Activated CD4-positive, alpha-beta T cell treated with anti-CD3 and anti-CD28 coated beads, Interleukin-2, amount 50 U/mL, for 48 hours (primary cell): Measurements from ENCODE around the gene HEATR1.

ENCODE experiments used
- DNase-seq, 2 experiments: peaks; one replicate each; pipeline ENCODE4 v3.0.0-alpha.2; 2020

Gene HEATR1

GRCh38 chr1:236540813-236541465, 63.4 kb downstream of the HEATR1 start:
- DNase-seq: no peak

- DNase-seq: no peak
Measured at GRCh38 chr1:236536540-236536939, 67.8 kb downstream of the HEATR1 start.

- DNase-seq: no peak
Measured at GRCh38 chr1:236535662-236536161, 68.6 kb downstream of the HEATR1 start.

DNA sequence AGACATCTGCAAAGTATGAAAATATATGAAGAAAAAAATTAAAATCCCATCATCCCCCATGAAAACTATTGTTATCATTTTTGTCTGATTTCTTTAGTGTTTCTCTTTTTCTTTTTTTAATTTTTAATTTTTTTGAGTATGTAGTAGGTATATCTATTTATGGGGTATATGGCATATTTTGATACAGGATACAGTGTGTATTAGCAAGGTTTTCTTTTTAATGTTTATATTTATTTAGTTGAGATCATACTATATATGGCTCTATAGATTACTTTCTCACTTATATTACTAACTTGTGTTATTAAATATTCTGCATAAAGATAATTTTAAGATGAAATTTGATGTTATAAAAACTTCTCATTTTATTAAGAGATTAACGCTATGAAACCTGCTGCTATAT, 69.1 kb downstream of the HEATR1 start:
- DNase-seq: no peak

DNA sequence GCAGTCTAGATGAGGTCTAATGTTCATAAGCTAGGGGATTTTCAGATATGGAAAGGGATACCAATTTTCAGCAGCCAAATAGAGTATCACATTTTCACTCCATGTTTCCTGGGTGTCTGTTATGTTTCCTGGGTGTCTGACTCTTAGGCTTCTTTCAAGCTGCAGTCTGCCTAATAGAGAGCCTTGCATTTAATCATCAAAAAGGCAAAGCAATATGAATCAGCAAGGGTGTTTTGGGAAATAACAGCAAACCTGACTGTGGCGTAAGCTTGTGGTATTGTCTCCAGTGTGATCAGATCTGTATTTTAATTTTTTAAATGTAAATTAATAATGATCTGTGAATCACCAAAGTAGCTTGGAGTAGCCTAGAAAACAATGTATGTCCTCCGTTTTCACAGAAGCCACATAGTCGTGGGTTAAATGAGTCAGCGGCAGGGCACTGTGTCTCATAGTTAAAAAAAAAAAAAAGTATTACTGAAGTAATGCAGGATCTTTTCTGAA, 70.1 kb downstream of the HEATR1 start:
- DNase-seq: peak; percentile 34 to 55

GRCh38 chr1:236532850-236533249, 71.5 kb downstream of the HEATR1 start:
- no peak for DNase-seq

DNA sequence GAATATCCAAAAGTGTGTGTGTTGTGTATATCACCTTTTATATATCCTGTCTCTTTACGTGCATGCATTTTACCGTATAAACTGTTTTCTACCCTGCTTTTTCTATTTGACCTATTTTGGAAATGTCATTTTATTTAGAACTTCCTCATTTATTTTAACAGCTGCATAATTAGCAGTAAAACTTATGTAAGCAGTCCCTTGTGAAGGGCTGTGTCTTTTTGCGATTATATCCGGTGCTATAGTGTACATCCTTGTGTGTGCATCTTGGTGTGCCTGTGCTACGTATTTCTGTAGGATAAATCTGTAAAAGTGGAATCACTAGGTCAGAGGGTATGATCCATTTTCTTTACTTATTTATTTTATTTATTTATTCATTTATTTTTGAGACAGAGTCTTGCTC, 73.4 kb downstream of the HEATR1 start:
- DNase-seq: no peak

DNA sequence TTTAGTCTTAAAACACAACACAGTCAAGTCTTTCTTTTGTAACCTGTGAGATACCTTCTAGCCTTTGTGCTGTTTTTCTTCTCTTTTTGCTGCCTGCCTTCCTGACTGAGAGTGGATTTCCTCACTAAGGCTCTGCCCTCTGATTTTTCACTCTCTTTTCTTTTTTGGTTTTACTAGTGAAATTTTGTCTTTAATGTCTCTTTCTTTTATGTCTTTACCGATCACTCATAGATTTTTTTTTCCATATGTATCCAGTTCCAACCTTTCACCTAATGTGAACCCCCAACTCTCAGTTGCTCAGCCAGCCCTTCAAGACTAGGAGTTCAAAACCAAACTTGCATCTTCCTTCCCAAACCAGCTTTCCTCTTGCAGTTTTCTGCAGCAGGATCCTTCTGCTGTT, 74.0 kb downstream of the HEATR1 start:
- no peak for DNase-seq

GRCh38 chr1:236526079-236526478, 78.2 kb downstream of the HEATR1 start:
- no peak for DNase-seq

DNA sequence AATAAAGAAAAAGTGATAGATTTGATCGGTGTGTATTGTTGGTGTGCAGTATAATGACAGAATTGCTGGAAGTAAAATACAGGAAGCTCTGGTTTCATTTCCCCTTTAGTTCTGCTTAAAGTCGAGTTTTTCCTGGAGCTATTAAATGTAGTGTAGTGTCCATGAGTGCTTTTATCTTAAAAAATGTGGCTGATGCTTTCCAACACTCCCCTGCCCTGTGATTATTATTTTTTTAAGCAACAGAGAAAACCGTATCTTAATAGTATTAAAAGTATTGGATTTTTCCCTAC, 79.5 kb downstream of the HEATR1 start:
- no peak for DNase-seq

GRCh38 chr1:236524142-236524894, 80.0 kb downstream of the HEATR1 start:
- DNase-seq: peak; percentile 51 to 58

DNA sequence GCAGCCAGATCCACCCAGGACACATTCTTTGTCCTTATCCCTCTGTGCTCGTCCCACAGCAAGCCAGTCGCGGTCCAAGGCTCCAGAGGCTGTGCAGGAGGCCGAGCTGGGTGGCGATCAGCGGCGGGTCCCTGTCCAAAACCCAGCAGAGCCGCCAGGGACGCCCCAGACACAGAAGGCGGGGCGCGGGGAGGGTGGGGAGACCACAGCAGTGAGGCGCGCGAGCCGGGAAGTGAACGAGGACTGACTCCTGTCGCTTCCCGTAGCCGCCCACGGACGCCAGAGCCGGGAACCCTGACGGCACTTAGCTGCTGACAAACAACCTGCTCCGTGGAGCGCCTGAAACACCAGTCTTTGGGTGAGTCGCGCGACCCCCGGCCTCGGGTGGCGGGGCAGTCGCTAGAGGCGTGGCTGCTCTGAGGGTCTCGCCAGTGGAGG, 80.6 kb downstream of the HEATR1 start, which contains the start of gene LGALS8:
TSS of gene LGALS8 (plus strand) at position 279 of the 438 bp plus-strand sequence. CDS start 2,089 bp downstream, outside the sequence.
- DNase-seq: peak; percentile 93 to 94

DNA sequence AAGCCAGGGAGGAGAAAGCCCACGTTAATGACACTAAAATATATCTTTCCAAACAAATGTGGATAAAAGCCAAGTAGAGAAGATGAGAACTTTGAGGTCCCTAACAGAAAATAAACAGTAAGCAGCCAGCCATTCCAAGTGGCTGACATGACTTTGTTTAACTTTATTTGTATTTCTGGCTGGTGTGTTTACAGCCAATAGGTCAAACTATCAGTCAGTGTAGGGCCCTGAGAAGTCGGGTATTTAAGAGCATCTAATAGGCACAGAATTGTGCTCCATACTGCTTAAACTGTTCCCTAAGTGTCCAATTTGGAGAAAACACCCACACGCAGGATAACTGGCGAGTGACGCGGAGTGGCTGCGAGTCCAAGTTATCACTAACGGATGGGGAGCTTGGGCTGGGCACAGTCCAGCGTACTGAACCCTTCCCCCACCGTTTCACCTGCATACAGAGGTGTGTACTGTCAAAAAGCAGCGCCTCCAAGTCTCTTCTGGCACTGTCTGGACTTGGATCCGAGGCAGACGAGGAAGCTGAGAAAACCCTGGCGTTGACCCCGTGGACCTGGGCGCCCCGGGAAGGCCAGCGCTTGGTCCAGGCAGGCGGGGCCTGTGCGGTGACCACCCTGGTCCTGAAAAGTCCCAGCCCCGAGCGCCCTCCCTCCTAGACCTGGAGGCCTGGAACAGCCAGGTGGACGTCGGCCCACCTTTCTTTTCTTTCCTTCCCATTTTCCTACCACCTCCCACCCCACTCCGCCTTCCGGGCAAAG, 81.2 kb downstream of the HEATR1 start:
- no peak for DNase-seq

DNA sequence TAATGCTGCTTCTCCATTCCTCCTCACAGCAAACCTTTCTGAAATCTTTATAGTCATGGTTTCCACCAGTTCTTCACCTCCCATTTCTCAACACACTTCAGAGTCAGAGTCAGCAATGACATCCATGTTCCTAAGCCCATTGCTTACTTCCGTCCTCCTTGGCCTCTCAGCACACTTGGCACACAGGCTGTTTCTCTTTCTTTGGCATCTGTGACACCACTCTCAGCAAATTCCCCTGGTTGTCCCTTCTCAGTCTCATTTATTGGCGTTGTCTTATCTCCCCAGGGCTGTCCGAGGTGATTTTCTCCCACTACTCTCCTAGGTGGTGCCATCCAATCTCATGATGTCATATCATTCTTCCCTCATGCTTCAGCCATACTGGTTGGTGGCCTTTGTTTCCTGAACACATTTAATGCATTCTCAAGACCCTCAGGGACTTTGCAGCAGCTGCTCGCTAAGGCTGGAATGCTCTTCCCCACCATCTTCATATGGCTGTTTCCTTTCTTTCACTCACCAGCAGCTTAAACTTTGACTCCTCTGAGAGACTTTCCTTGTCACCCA, 83.8 kb downstream of the HEATR1 start:
- DNase-seq: no peak

DNA sequence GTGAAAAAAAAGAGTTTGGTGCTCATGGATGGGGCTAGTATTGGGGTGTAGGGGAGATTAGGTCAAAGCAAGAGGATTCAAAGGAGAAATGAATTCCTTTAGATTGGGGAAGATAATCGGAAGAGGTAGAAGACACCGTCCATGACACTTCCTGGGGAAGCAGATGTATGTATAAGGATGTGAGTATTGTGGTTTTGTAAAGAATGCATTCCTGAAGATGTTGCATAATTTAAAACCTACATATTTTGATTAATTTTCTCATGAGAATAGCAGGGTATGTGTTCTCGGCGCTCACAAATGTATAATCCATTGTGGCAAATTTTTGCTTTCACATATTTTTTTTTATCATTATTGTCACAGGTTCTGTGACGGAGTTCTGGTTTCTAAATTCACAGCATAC, 86.0 kb downstream of the HEATR1 start:
- DNase-seq: no peak

- no peak for DNase-seq
Measured at GRCh38 chr1:236516929-236517704, 87.2 kb downstream of the HEATR1 start.

- no peak for DNase-seq
Measured at GRCh38 chr1:236515443-236515958, 88.8 kb downstream of the HEATR1 start.

DNA sequence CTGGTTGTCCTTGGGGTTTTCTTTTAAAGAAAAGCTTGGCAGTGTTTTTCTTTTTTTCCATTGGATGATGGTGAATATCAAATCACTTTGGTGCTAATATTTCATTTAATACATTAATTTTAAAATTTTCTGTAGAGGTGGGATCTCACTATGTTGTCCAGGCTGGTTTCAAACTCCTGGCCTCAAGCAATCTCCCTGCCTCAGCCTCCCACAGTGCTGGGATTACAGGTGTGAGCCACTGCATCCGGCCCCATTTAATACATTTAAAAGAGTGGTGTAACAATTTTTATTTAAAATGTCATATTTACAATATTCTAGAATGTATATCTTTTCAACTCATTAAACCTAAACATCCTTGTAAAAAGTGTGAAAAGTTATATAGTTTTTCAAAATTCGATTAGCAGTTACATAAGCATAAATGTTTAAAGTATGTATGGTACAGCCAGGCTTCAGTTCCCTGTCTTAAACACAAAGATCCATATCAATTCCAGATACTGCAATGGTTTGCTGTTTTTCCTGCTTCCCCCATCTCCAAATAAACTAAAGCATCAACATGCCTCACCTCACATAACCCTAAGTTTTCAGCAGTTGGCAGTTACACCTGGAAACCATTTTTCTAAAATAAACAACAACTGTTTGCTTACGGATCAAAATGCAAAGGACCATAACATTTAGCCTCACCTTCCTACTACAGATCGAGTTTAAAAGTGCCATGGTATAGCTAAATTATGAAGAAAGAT, 89.4 kb downstream of the HEATR1 start:
- DNase-seq: no peak

DNA sequence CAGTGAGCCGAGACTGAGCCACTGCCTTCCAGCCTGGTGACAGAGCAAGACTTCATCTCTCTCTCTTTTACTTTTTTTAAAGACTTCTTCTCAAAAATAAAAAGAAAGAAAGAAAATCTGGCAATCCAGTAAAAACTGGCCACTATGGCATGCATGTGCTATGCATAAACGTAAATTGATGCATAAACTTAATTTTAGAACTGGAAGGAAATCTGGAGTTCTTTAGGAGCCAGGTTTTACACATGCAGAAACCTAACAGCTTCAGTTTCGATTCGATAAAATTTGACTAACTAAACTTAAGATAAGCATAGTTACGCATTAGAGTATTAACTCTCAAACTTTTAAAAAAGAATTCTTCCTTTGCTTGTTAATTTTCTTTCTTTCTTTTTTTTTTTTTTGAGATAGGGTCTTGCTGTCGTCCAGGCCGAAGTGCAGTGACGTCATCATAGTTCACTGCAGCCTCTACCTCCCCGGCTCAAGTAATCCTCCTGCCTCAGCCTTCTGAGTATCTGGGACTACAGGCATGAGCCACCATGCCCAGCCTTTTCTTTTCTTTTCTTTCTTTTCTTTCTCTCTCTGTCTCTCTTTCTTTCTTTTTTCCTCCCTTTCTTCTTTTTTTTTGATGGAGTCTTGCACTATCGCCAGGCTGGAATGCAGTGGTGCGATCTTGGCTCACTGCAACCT, 92.4 kb downstream of the HEATR1 start:
- no peak for DNase-seq

GRCh38 chr1:236509647-236510401, 94.5 kb downstream of the HEATR1 start:
- no peak for DNase-seq
